T-helper 17 cell (primary cell): ENCODE measurements around the gene DISP1. TPM values are rescaled to one million over a fixed set of nuclear protein-coding genes. Genes with fewer than 3 reads are reported as not detected.
A peak's percentile ranks its signal among the peaks of the same experiment; 100 is the strongest.

Source experiments
- ATAC-seq: fragments of 150-1000 bp; cut with Tn5 transposase; 2 replicates; pipeline ENCODE4 v1.10.0; 2021; ENCODE audit warnings: mild to moderate bottlenecking, moderate library complexity
- DNase-seq, 3 donors: peaks; one replicate each; pipeline versions ENCODE4 v3.0.0 to v3.0.0-alpha.2; 2020 to 2021
- H3K9me3 ChIP-seq: one replicate; pipeline ENCODE4 v1.7.0; 2013; ENCODE audit warnings: low read length, mild to moderate bottlenecking; ENCODE audit not compliant: control insufficient read depth, poor library complexity, severe bottlenecking
- H3K27ac Mint-ChIP-seq: one replicate; pipeline ENCODE4 v1.8.0; 2022; ENCODE audit warnings: mild to moderate bottlenecking, moderate library complexity, mixed read lengths
- H3K27me3 Mint-ChIP-seq: one replicate; pipeline ENCODE4 v1.8.0; 2022; ENCODE audit warnings: mixed read lengths
- H3K36me3 Mint-ChIP-seq: one replicate; pipeline ENCODE4 v1.8.0; 2022; ENCODE audit warnings: low read depth, mixed read lengths
- H3K4me1 Mint-ChIP-seq: one replicate; pipeline ENCODE4 v1.8.0; 2022; ENCODE audit warnings: mild to moderate bottlenecking, mixed read lengths
- H3K4me3 Mint-ChIP-seq: one replicate; pipeline ENCODE4 v1.8.0; 2022; ENCODE audit warnings: mild to moderate bottlenecking, moderate library complexity, mixed read lengths
- total RNA-seq, 4 donors: library from RNA in 2 of 4; stranded (reverse) in 2 of 4; gene quantifications; one replicate each; pipeline ENCODE4 v1.2.3 and lab custom pipeline; 2022 to 2026

DISP1 gene, protein sequence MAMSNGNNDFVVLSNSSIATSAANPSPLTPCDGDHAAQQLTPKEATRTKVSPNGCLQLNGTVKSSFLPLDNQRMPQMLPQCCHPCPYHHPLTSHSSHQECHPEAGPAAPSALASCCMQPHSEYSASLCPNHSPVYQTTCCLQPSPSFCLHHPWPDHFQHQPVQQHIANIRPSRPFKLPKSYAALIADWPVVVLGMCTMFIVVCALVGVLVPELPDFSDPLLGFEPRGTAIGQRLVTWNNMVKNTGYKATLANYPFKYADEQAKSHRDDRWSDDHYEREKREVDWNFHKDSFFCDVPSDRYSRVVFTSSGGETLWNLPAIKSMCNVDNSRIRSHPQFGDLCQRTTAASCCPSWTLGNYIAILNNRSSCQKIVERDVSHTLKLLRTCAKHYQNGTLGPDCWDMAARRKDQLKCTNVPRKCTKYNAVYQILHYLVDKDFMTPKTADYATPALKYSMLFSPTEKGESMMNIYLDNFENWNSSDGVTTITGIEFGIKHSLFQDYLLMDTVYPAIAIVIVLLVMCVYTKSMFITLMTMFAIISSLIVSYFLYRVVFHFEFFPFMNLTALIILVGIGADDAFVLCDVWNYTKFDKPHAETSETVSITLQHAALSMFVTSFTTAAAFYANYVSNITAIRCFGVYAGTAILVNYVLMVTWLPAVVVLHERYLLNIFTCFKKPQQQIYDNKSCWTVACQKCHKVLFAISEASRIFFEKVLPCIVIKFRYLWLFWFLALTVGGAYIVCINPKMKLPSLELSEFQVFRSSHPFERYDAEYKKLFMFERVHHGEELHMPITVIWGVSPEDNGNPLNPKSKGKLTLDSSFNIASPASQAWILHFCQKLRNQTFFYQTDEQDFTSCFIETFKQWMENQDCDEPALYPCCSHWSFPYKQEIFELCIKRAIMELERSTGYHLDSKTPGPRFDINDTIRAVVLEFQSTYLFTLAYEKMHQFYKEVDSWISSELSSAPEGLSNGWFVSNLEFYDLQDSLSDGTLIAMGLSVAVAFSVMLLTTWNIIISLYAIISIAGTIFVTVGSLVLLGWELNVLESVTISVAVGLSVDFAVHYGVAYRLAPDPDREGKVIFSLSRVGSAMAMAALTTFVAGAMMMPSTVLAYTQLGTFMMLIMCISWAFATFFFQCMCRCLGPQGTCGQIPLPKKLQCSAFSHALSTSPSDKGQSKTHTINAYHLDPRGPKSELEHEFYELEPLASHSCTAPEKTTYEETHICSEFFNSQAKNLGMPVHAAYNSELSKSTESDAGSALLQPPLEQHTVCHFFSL (N-terminal part only)
- total RNA-seq = 1 to 10 TPM; 1.9 to 2.5 TPM
- total RNA-seq (lab: John Stamatoyannopoulos, UW) = 6.2 to 9.4 reads per million in 2 donors

DNA sequence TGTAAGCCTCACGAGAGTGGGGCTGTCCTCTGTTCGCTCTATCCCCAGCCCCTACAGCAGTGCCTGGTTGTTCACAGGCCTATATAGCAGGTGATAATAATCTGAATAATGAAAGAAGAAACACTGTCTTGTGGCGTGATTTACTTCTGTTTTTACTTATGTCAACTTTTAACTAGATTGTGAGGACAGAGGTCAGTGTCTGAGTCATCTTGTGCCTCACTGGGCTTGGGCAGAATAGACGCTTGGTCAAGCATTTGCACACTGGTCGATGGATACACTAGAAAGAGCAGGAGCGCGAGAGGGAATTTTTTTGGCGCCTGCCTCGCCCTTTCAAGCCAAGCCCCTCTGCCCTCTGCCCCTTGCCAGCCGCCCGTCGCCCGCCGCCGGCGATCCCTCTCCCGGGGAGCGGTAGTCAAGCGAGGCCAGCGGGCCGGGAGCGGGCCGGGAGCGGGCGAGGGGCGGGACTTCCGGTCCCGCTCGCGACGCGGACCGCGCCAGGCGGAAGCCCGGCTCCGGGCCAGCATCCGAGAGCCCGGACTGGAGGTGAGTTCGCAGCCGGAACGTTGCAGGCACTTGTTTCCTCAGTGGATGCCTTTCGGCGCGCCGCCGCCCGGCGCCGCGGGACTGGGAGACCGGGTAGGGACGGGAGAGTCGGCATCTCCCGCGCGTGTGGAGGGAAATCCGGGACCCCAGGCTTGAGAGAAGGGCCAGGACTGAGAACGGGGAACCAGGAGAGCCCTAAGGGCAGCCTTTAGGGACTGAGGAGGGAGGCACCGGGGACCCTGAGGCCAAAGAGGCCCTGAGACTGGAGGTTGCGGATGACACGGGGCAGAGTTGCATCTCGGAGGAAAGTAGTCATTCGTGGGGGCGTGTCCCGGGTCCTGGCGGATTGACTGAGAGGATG lies at the start of gene DISP1:
Gene DISP1, plus strand, starts transcription at position 504 of the 904 bp plus-strand sequence. CDS start 127,785 bp downstream, outside the sequence.
- DNase-seq = peak; percentile 47 to 64 (median 62)
- Mint-ChIP-seq H3K36me3 (peaks cover 2% of the 10 kb centered on the region), H3K27ac (peak within 1 kb of the TSS; percentile 85), H3K4me1 (peaks cover 18% of the 10 kb centered on the region), H3K27me3 (peaks cover 11% of the 10 kb centered on the region), H3K4me3 (peak within 1 kb of the TSS; percentile 95)
- H3K9me3 ChIP-seq = no peaks in the 10 kb centered on the region
- peak; percentile 90 for ATAC-seq

DNA sequence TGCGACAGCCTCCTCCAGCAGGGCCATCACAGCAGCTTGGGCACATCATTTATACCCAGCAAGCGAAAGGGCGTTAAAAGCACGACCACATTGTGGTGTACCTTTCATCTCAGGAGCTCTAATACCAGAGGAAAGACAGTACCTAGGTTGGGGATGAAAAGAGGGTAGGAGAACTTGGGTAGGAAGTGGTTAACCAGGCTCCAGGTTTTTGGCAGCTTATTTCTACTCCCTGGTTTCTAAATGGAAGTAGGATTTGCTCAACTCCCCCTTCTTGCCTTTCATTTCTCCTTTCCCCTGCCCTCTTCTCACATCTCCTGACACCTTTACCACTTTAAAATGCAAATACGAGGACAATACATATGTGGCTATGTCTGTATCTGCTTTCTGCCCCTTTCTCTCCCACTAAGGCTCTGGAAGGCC lies 47.7 kb upstream of the DISP1 start:
- peaks cover 6% of the 10 kb centered on the region for H3K27me3 Mint-ChIP-seq
- no peaks in the 10 kb centered on the region for H3K4me1 Mint-ChIP-seq
- no peak for ATAC-seq
- H3K27ac Mint-ChIP-seq = no peak overlapping the region
- no peak for DNase-seq
- H3K9me3 ChIP-seq = peaks cover 4% of the 10 kb centered on the region
- no peak overlapping the region for H3K4me3 Mint-ChIP-seq
- no peaks in the 10 kb centered on the region for H3K36me3 Mint-ChIP-seq

DNA sequence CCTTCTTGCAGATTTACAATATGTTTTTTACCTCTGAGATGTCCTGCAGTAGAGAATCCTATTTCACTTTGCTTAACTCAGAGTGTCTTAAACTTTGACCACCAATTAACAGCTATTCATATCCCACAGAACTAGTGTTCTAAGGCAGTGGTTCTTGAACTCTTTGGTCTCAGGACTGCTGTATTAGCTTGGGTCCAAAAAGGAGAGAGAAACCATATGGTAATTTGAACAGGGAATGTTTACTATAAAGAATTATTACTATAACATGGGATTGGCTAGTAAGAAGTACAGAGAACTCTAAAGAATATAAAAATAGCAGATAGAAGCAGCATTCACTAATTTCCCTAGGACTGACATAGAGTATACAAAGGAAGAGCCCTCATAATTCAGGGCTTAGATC lies 46.2 kb upstream of the DISP1 start:
- H3K9me3 ChIP-seq = peaks cover 4% of the 10 kb centered on the region
- DNase-seq = no peak
- Mint-ChIP-seq H3K27ac (no peak overlapping the region), H3K27me3 (peaks cover 2% of the 10 kb centered on the region), H3K4me1 (peaks cover 7% of the 10 kb centered on the region), H3K36me3 (no peaks in the 10 kb centered on the region), H3K4me3 (no peak overlapping the region)
- no peak for ATAC-seq

- H3K27me3 Mint-ChIP-seq = no peaks in the 10 kb centered on the region
- ATAC-seq = no peak
- no peak for DNase-seq
- no peaks in the 10 kb centered on the region for H3K36me3 Mint-ChIP-seq
- peaks cover 7% of the 10 kb centered on the region for H3K4me1 Mint-ChIP-seq
- peaks cover 4% of the 10 kb centered on the region for H3K9me3 ChIP-seq
- no peak overlapping the region for H3K4me3 Mint-ChIP-seq
- H3K27ac Mint-ChIP-seq = no peak overlapping the region
These were observed 45.7 kb upstream of the DISP1 start for GRCh38 chr1:222769181-222769580.

- peaks cover 4% of the 10 kb centered on the region for H3K9me3 ChIP-seq
- no peak for DNase-seq
- no peak overlapping the region for H3K27ac Mint-ChIP-seq
- no peaks in the 10 kb centered on the region for H3K36me3 Mint-ChIP-seq
- no peak overlapping the region for H3K4me3 Mint-ChIP-seq
- no peak for ATAC-seq
- H3K27me3 Mint-ChIP-seq = no peaks in the 10 kb centered on the region
- peaks cover 7% of the 10 kb centered on the region for H3K4me1 Mint-ChIP-seq
These were observed 44.7 kb upstream of the DISP1 start for GRCh38 chr1:222769971-222770620.

DNA sequence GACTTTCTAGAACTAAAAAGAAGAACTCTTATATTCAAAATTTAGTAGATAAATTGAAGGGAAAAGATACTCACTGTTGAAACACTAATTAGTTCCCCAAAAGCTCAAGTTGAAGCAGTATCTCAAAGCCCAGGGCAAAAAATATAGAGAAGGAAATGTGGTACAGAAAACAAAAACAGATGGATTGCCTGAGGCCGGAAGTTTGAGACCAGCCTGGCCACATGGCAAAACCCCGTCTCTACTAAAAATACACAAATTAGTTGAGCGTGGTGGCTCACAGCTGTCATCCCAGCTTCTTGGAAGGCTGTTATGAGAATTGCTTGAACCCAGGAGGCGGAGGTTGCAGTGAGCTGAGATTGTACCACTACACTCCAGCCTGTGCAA lies 41.9 kb upstream of the DISP1 start:
- Mint-ChIP-seq H3K27me3 (no peaks in the 10 kb centered on the region), H3K36me3 (no peaks in the 10 kb centered on the region), H3K4me3 (no peak overlapping the region), H3K4me1 (peaks cover 7% of the 10 kb centered on the region), H3K27ac (peak overlapping the region; percentile 62)
- peak; percentile 71 for ATAC-seq
- peaks cover 4% of the 10 kb centered on the region for H3K9me3 ChIP-seq
- no peak for DNase-seq

DNA sequence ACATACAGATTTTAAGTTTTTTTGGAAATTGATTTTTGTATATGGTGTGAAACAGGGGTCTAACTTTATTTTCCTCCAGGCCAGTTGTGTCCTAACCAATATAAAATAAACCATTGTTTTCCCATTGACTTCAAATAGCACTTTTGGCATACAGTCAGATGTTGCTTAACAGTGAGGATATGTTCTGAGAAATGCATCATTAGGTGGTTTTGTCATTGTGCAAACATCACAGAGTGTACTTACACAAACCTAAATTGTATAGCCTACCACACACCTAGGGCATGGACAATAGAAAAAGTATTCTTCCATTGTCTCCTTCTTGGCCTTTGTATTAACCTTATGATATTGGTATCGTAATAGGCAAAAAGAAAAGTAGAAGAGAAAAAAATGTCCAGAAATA lies 37.4 kb upstream of the DISP1 start:
- Mint-ChIP-seq H3K36me3 (no peaks in the 10 kb centered on the region), H3K4me1 (peaks cover 7% of the 10 kb centered on the region), H3K27me3 (peaks cover 19% of the 10 kb centered on the region), H3K4me3 (no peak overlapping the region), H3K27ac (no peak overlapping the region)
- no peak for DNase-seq
- ATAC-seq = no peak
- H3K9me3 ChIP-seq = no peaks in the 10 kb centered on the region

- no peak overlapping the region for H3K27ac Mint-ChIP-seq
- DNase-seq (no peak), ATAC-seq (no peak)
- H3K36me3 Mint-ChIP-seq = no peaks in the 10 kb centered on the region
- H3K4me1 Mint-ChIP-seq = peaks cover 2% of the 10 kb centered on the region
- H3K4me3 Mint-ChIP-seq = no peak overlapping the region
- H3K9me3 ChIP-seq = no peaks in the 10 kb centered on the region
- H3K27me3 Mint-ChIP-seq = peaks cover 20% of the 10 kb centered on the region
These were observed 36.9 kb upstream of the DISP1 start for GRCh38 chr1:222777977-222778376.

DNA sequence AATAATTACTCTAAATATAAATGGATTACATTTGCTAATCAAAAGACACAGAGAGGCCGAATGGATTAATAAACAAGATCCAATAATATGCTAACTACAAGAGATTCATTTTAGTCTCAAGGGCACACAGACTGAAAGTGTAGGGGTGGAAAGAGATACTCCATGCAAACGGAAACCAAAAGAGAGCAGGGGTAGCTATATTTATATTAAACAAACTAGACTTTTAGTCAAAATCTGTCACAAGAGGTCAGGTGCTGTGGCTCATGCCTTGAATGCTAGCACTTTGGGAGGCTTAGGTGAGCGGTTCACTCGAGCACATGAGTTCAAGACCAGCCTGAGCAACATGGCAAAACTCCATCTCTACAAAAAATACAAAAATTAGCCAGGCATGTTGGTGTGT lies 33.6 kb upstream of the DISP1 start:
- H3K27me3 Mint-ChIP-seq = peaks cover 48% of the 10 kb centered on the region
- no peak for ATAC-seq
- H3K9me3 ChIP-seq = no peaks in the 10 kb centered on the region
- peaks cover 6% of the 10 kb centered on the region for H3K4me1 Mint-ChIP-seq
- H3K27ac Mint-ChIP-seq = no peak overlapping the region
- DNase-seq = no peak
- no peak overlapping the region for H3K4me3 Mint-ChIP-seq
- no peaks in the 10 kb centered on the region for H3K36me3 Mint-ChIP-seq

DNA sequence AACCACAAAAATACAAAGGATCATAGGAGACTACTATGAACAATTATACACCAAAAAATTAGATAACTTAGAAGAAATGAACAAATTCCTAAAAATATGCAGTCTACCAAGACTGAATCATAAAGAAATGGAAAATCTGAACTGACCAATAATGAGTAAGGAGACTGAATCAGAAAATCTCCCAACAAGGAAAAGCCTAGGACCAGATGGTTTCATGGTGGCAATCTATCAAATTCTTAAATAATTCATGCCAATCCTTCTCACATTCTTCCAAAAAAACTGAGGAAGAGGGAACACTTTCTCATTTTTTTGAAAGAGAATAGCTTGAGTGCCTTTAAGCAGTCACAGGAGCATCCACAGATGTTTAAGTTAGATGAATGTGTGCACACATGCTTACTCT lies 31.8 kb upstream of the DISP1 start:
- H3K4me3 Mint-ChIP-seq = no peak overlapping the region
- ATAC-seq (no peak), DNase-seq (no peak)
- peaks cover 6% of the 10 kb centered on the region for H3K4me1 Mint-ChIP-seq
- no peaks in the 10 kb centered on the region for H3K9me3 ChIP-seq
- peaks cover 57% of the 10 kb centered on the region for H3K27me3 Mint-ChIP-seq
- peaks cover under 1% of the 10 kb centered on the region for H3K36me3 Mint-ChIP-seq
- H3K27ac Mint-ChIP-seq = no peak overlapping the region

GRCh38 chr1:222784371-222784770 lies 30.5 kb upstream of the DISP1 start:
- Mint-ChIP-seq H3K27ac (no peak overlapping the region), H3K4me1 (peaks cover 6% of the 10 kb centered on the region), H3K4me3 (no peak overlapping the region), H3K27me3 (peaks cover 57% of the 10 kb centered on the region), H3K36me3 (peaks cover 2% of the 10 kb centered on the region)
- no peaks in the 10 kb centered on the region for H3K9me3 ChIP-seq
- ATAC-seq (no peak), DNase-seq (no peak)

DNA sequence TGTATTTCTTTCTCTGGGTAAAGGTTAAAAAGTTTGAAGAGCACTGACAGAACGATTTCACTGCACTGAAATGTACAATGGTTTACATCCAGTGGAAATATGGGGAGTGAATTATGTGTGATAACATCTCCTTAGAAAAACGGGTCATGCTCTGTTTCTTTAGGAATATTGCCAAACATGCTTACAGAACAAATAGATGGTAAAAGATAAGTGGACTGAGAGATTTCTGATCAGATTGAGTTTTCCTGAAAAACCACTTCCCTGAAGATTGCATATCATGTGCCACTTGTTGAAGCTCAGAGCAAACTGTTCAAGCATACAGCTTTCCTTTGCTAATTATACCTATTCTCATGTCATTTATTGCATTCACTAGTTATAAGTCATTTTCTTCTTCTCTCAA lies 29.9 kb upstream of the DISP1 start:
- H3K27me3 Mint-ChIP-seq = peaks cover 57% of the 10 kb centered on the region
- no peaks in the 10 kb centered on the region for H3K9me3 ChIP-seq
- ATAC-seq = no peak
- H3K4me1 Mint-ChIP-seq = peaks cover 6% of the 10 kb centered on the region
- H3K27ac Mint-ChIP-seq = no peak overlapping the region
- H3K36me3 Mint-ChIP-seq = peaks cover 2% of the 10 kb centered on the region
- no peak for DNase-seq
- H3K4me3 Mint-ChIP-seq = no peak overlapping the region
